Endothelial cell of umbilical vein (primary cell): ENCODE measurements around the gene B3GAT1. TPM values are rescaled to one million over a fixed set of nuclear protein-coding genes. Genes with fewer than 3 reads are reported as not detected.

Source experiments
- BruUV-seq: library from RNA; stranded (reverse); fragments of 400-500 nt; replicated peaks from 2 replicates; lab custom pipeline; 2021; lab: Mats Ljungman, UMichigan
- CTCF ChIA-PET: fragments of 300-600, 350-600 bp; sonication (Branson Sonifier 250); formaldehyde crosslinking; loops from one replicate; lab custom pipeline; 2021; ENCODE audit warnings: antibody characterized with exemption, inconsistent platforms; lab: Charles Lee
- POLR2A ChIA-PET: fragments of 300-600, 350-600 bp; sonication (Branson Sonifier 250); formaldehyde crosslinking; loops from one replicate; lab custom pipeline; 2021; ENCODE audit warnings: antibody characterized with exemption, inconsistent platforms; lab: Charles Lee
- DNase-seq: peaks from one replicate; pipeline ENCODE4 v3.0.0-alpha.2; 2011; ENCODE audit warnings: low read depth, low spot score
- FAIRE-seq: peaks from 2 replicates; lab custom pipeline; 2011; peaks lifted over from hg19 to GRCh38; lab: Jason Lieb, UNC
- H2AFZ ChIP-seq: 2 replicates; pipeline ENCODE4 v1.6.0; 2012; ENCODE audit warnings: low read depth, low read length, control low read depth, inconsistent platforms
- H3K27ac ChIP-seq: 2 replicates; pipeline ENCODE4 v1.5.1; 2011; ENCODE audit warnings: low read depth, mild to moderate bottlenecking, control low read depth, low read length, moderate library complexity; ENCODE audit not compliant: insufficient read depth
- H3K27me3 ChIP-seq, 2 experiments: 2 replicates each; pipeline versions ENCODE4 v1.6.0 to v1.6.1; 2011; ENCODE audit warnings: low read length in 2 of 2, mixed read lengths in 1 of 2; ENCODE audit not compliant: control insufficient read depth in 2 of 2, insufficient read depth in 2 of 2
- H3K36me3 ChIP-seq, 2 experiments: 2 replicates in 1 of 2; 3 replicates in 1 of 2; pipeline ENCODE4 v1.5.1; 2011; ENCODE audit warnings: low read length in 2 of 2, mild to moderate bottlenecking in 1 of 2, moderate library complexity in 1 of 2; ENCODE audit not compliant: control insufficient read depth in 2 of 2, insufficient read depth in 2 of 2; ENCODE audit errors: extremely low read depth in 1 of 2
- H3K4me1 ChIP-seq: 3 replicates; pipeline ENCODE4 v1.5.1; 2011; ENCODE audit warnings: mild to moderate bottlenecking, low read length; ENCODE audit not compliant: control insufficient read depth, insufficient read depth; ENCODE audit errors: extremely low read depth
- H3K4me2 ChIP-seq: 2 replicates; pipeline ENCODE4 v1.6.1; 2011; ENCODE audit warnings: low read length, control low read depth, mixed read lengths; ENCODE audit not compliant: insufficient read depth
- H3K4me3 ChIP-seq, 3 experiments: fragments of 200-600 bp in 1 of 3; sonication (generic), shearing (Covaris generic) in 1 of 3; replicated peaks in 1 of 3; 2 replicates each; pipeline ENCODE4 v1.5.1; 2011 to 2016; ENCODE audit warnings: control low read depth in 3 of 3, low read length in 3 of 3, mild to moderate bottlenecking in 2 of 3, inconsistent platforms in 1 of 3, low read depth in 1 of 3, moderate library complexity in 1 of 3; ENCODE audit not compliant: insufficient read depth in 1 of 3
- H3K79me2 ChIP-seq: 2 replicates; pipeline ENCODE4 v1.6.0; 2012; ENCODE audit warnings: low read length, inconsistent platforms; ENCODE audit not compliant: control insufficient read depth, insufficient read depth
- H3K9ac ChIP-seq: replicated peaks from 2 replicates; pipeline ENCODE3; 2011; ENCODE audit warnings: low read length, control low read depth; ENCODE audit not compliant: insufficient read depth; ENCODE audit errors: extremely low read depth
- H3K9me1 ChIP-seq: replicated peaks from 3 replicates; pipeline ENCODE4 v1.6.0; 2011; ENCODE audit warnings: mild to moderate bottlenecking, low read length; ENCODE audit not compliant: control insufficient read depth, insufficient read depth; ENCODE audit errors: extremely low read depth
- H3K9me3 ChIP-seq: replicated peaks from 2 replicates; pipeline ENCODE4 v1.5.1; 2012; ENCODE audit warnings: low read length, inconsistent platforms; ENCODE audit not compliant: control insufficient read depth, insufficient read depth
- H4K20me1 ChIP-seq: replicated peaks from 2 replicates; pipeline ENCODE3; 2011; ENCODE audit warnings: mild to moderate bottlenecking, low read length; ENCODE audit not compliant: control insufficient read depth, insufficient read depth; ENCODE audit errors: extremely low read depth
- EZH2 ChIP-seq: IDR thresholded peaks from 2 replicates; pipeline ENCODE4 v1.6.1; 2012; ENCODE audit warnings: borderline replicate concordance, low read depth, mild to moderate bottlenecking, moderate library complexity, low read length, inconsistent platforms; ENCODE audit not compliant: severe bottlenecking
- FOS ChIP-seq: IDR thresholded peaks from 2 replicates; pipeline ENCODE4 v1.6.1; 2011; ENCODE audit warnings: mild to moderate bottlenecking, low read length, moderate library complexity, borderline replicate concordance; ENCODE audit not compliant: insufficient read depth
- GATA2 ChIP-seq: IDR thresholded peaks from 2 replicates; pipeline ENCODE4 v1.7.0; 2011; ENCODE audit warnings: low read depth, mild to moderate bottlenecking, moderate library complexity, mixed read lengths, low read length; ENCODE audit not compliant: insufficient read length, insufficient read depth
- JUN ChIP-seq: IDR thresholded peaks from 2 replicates; pipeline ENCODE4 v1.6.1; 2011; ENCODE audit warnings: borderline replicate concordance, low read depth; ENCODE audit not compliant: insufficient read length, insufficient read depth
- MYC ChIP-seq: IDR thresholded peaks from one replicate; pipeline ENCODE4 v1.6.1; 2011; ENCODE audit warnings: mild to moderate bottlenecking, low read depth, low read length
- POLR2A ChIP-seq: IDR thresholded peaks from 2 replicates; pipeline ENCODE4 v1.6.1; 2012; ENCODE audit warnings: low read depth, mild to moderate bottlenecking, control low read depth, low read length
- POLR2AphosphoS5 ChIP-seq: IDR thresholded peaks from 2 replicates; pipeline ENCODE4 v1.6.1; 2012; ENCODE audit warnings: low read depth, mild to moderate bottlenecking, control low read depth, low read length, moderate library complexity; ENCODE audit not compliant: insufficient read depth
- dilution Hi-C: fragments of 300-500 bp; cut with MboI; formaldehyde crosslinking; loops from one replicate; pipeline ENCODE4 v1.15.0; 2019; ENCODE audit warnings: low sequenced_read_pairs; ENCODE audit not compliant: extremely low pct_ligation_motif_present
- intact Hi-C: fragments of 100-400 bp; cut with micrococcal nuclease; formaldehyde crosslinking; loops from one replicate; pipeline ENCODE4 v1.10.0; 2022
- polyA plus RNA-seq, 4 experiments: library from polyadenylated mRNA; depleted of rRNA in 3 of 4; stranded (reverse) in 3 of 4; unstranded in 1 of 4; fragments of >200 nt; gene quantifications; 2 replicates each; pipeline versions ENCODE4 v1.2.1 to v1.2.3, GENCODE V29; 2011 to 2012; ENCODE audit warnings: missing spikeins in 1 of 4
- total RNA-seq: library from RNA; stranded (reverse); gene quantifications from 2 replicates; pipeline ENCODE4 v1.2.3, GENCODE V29; 2021
- TF ChIP-seq, protein P1 (sequence below), 2 donors: IDR thresholded peaks; 1 replicate in 1 of 2; 2 replicates in 1 of 2; pipeline ENCODE4 v1.5.1; 2011; ENCODE audit warnings: low read length in 2 of 2, mild to moderate bottlenecking in 2 of 2, moderate library complexity in 2 of 2, control low read depth in 1 of 2, inconsistent platforms in 1 of 2, low read depth in 1 of 2; ENCODE audit not compliant: insufficient read depth in 1 of 2; ENCODE audit errors: extremely low read depth in 1 of 2
- TF ChIP-seq, protein P2 (sequence below): IDR thresholded peaks from 2 replicates; pipeline ENCODE4 v1.6.1; 2011; ENCODE audit not compliant: insufficient read depth, insufficient read length

B3GAT1 gene
- total and polyA plus RNA-seq, 2 donors (not counting 3 experiments of a cell fraction or from before 2014, with no cell fraction given) = 0.01 TPM; not detected in 1

GRCh38 chr11:134405436-134405835 lies 6.6 kb downstream of the B3GAT1 start:
- no peak for FAIRE-seq
- no peak overlapping the region for H3K9ac ChIP-seq
- intact Hi-C loops = no loop called here

More at GRCh38 chr11:134405436-134405835, 6.6 kb downstream of the B3GAT1 start:
- H3K4me2 ChIP-seq = no peak overlapping the region
- no peak overlapping the region for H2AFZ ChIP-seq
- H3K27me3 ChIP-seq = peaks cover under 1 to 2% of the 10 kb centered on the region in 2 experiments
- no peak overlapping the region for H3K27ac ChIP-seq
- H4K20me1 ChIP-seq = no peaks in the 10 kb centered on the region
- DNase-seq = no peak
- no peaks in the 10 kb centered on the region for H3K4me1 ChIP-seq
- no TSS peak for BruUV-seq
- no peaks in the 10 kb centered on the region for H3K9me3 ChIP-seq
- H3K4me3 ChIP-seq = no peak overlapping the region
- ChIA-PET POLR2A (no interaction called here), CTCF (no interaction called here)
- no peaks in the 10 kb centered on the region for H3K79me2 ChIP-seq
- H3K9me1 ChIP-seq = no peaks in the 10 kb centered on the region
- TF ChIP-seq POLR2A (no peak), EZH2 (no peak), MYC (no peak), GATA2 (no peak), FOS (no peak), POLR2AphosphoS5 (no peak), JUN (no peak)
- TF ChIP-seq, protein P1, sequence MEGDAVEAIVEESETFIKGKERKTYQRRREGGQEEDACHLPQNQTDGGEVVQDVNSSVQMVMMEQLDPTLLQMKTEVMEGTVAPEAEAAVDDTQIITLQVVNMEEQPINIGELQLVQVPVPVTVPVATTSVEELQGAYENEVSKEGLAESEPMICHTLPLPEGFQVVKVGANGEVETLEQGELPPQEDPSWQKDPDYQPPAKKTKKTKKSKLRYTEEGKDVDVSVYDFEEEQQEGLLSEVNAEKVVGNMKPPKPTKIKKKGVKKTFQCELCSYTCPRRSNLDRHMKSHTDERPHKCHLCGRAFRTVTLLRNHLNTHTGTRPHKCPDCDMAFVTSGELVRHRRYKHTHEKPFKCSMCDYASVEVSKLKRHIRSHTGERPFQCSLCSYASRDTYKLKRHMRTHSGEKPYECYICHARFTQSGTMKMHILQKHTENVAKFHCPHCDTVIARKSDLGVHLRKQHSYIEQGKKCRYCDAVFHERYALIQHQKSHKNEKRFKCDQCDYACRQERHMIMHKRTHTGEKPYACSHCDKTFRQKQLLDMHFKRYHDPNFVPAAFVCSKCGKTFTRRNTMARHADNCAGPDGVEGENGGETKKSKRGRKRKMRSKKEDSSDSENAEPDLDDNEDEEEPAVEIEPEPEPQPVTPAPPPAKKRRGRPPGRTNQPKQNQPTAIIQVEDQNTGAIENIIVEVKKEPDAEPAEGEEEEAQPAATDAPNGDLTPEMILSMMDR (IDR thresholded peaks at IDR 0.05; ENCODE audit: extremely low read depth in 1 of 2, insufficient read depth in 1 of 2, low read depth in 1 of 2, low read length in 2 of 2) = no peak
- TF ChIP-seq, protein P2, sequence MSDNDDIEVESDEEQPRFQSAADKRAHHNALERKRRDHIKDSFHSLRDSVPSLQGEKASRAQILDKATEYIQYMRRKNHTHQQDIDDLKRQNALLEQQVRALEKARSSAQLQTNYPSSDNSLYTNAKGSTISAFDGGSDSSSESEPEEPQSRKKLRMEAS = no peak
- H3K36me3 ChIP-seq = no peaks in the 10 kb centered on the region
- dilution Hi-C loops = no loop called here
